GM23248 (cell line): ENCODE measurements around the gene PCSK9. TPM values are rescaled to one million over a fixed set of nuclear protein-coding genes. Genes with fewer than 3 reads are reported as not detected.

ENCODE experiments used
- DNase-seq: peaks from one replicate; pipeline ENCODE4 v3.0.0-alpha.2; 2015
- H2AFZ ChIP-seq: fragments of 200-600 bp; sonication (generic); 2 replicates; pipeline ENCODE4 v1.6.1; 2016; ENCODE audit warnings: antibody characterized with exemption
- H3F3A ChIP-seq: fragments of 200-600 bp; sonication (generic); 2 replicates; pipeline ENCODE4 v1.6.1; 2016; ENCODE audit warnings: mild to moderate bottlenecking, antibody characterized with exemption, mixed run types; ENCODE audit not compliant: insufficient read depth
- H3K27ac ChIP-seq: fragments of 200-600 bp; sonication (generic); 2 replicates; pipeline ENCODE4 v1.5.1; 2016; ENCODE audit warnings: mild to moderate bottlenecking
- H3K27me3 ChIP-seq: fragments of 200-600 bp; sonication (generic); replicated peaks from 2 replicates; pipeline ENCODE4 v1.6.1; 2016; ENCODE audit warnings: mild to moderate bottlenecking; ENCODE audit not compliant: insufficient read depth
- H3K36me3 ChIP-seq: fragments of 200-600 bp; sonication (generic); 2 replicates; pipeline ENCODE4 v1.6.1; 2016; ENCODE audit warnings: low read depth, mild to moderate bottlenecking
- H3K4me1 ChIP-seq: fragments of 200-600 bp; sonication (generic); 2 replicates; pipeline ENCODE4 v1.6.1; 2016; ENCODE audit warnings: mild to moderate bottlenecking; ENCODE audit not compliant: insufficient read depth
- H3K4me2 ChIP-seq: fragments of 200-600 bp; sonication (generic); one replicate; pipeline ENCODE4 v1.6.1; 2016; ENCODE audit warnings: mild to moderate bottlenecking; ENCODE audit not compliant: unreplicated experiment
- H3K4me3 ChIP-seq: fragments of 200-600 bp; sonication (generic); 2 replicates; pipeline ENCODE4 v1.5.1; 2016; ENCODE audit warnings: mild to moderate bottlenecking
- H3K79me2 ChIP-seq: fragments of 200-600 bp; sonication (generic); 2 replicates; pipeline ENCODE4 v1.6.1; 2016; ENCODE audit warnings: mild to moderate bottlenecking; ENCODE audit not compliant: insufficient read depth
- H3K9ac ChIP-seq: fragments of 200-600 bp; sonication (generic); 2 replicates; pipeline ENCODE4 v1.6.1; 2016; ENCODE audit warnings: mild to moderate bottlenecking
- H3K9me2 ChIP-seq: fragments of 200-600 bp; sonication (generic); 2 replicates; pipeline ENCODE4 v1.6.1; 2016; ENCODE audit warnings: mixed run types, mild to moderate bottlenecking, moderate library complexity; ENCODE audit not compliant: insufficient read depth
- H3K9me3 ChIP-seq: fragments of 200-600 bp; sonication (generic); one replicate; pipeline ENCODE4 v1.6.1; 2017; ENCODE audit warnings: low read depth
- H4K20me1 ChIP-seq: fragments of 200-600 bp; sonication (generic); 2 replicates; pipeline ENCODE4 v1.6.0; 2016; ENCODE audit not compliant: insufficient read depth
- EZH2 ChIP-seq: fragments of 200-600 bp; sonication (generic); IDR thresholded peaks from 2 replicates; pipeline ENCODE4 v1.6.1; 2018; ENCODE audit warnings: antibody characterized with exemption, mild to moderate bottlenecking; ENCODE audit not compliant: insufficient read depth, poor library complexity, severe bottlenecking
- EZH2phosphoT487 ChIP-seq: fragments of 200-600 bp; sonication (generic); IDR thresholded peaks from 2 replicates; pipeline ENCODE4 v1.6.1; 2018; ENCODE audit warnings: antibody characterized with exemption, moderate library complexity, mild to moderate bottlenecking, low read depth; ENCODE audit not compliant: insufficient read depth
- WGBS, 2 experiments: methylation state at CpG; one replicate each; pipeline ENCODE4 v1.1.6; 2015 to 2017; ENCODE audit warnings: low lambda C conversion rate in 2 of 2, low coverage in 1 of 2; ENCODE audit errors: missing lambda C conversion rate in 2 of 2; 5-methylcytosine and 5-hydroxymethylcytosine counted together
- in situ Hi-C: fragments of 300-500 bp; cut with MboI; formaldehyde crosslinking; loops from 2 replicates; pipeline ENCODE4 v1.15.0; 2020
- polyA plus RNA-seq: library from polyadenylated mRNA; unstranded; fragments of >200 nt; fragmentation: Nextera tagmentation; extraction: Ambion mirVana; gene quantifications from 2 replicates; pipeline ENCODE4 v1.2.1, GENCODE V29; 2016
- total RNA-seq: library from RNA; depleted of rRNA; stranded (reverse); fragments of >200 nt; shearing (Covaris generic); gene quantifications from 2 replicates; pipeline ENCODE4 v1.2.3, GENCODE V29; 2014

PCSK9 gene
- total and polyA plus RNA-seq, 2 experiments from 2014 or later = 0.11 to 0.16 TPM

- no peak overlapping the region for H3K4me2 ChIP-seq
- no peak overlapping the region for H3K27ac ChIP-seq
- H2AFZ ChIP-seq = no peak overlapping the region
- TF ChIP-seq EZH2 (no peak), EZH2phosphoT487 (no peak)
- DNase-seq = peak; percentile 39
- H3K9me3 ChIP-seq = no peaks in the 10 kb centered on the region
- no peaks in the 10 kb centered on the region; the same call in 1 of the 2 replicates for H3K27me3 ChIP-seq
- WGBS, 2 experiments = 84 to 88% methylated on average over 10 of the region's 10 CpGs
- no peaks in the 10 kb centered on the region for H3K9me2 ChIP-seq
- in situ Hi-C loops = no loop called here
- no peaks in the 10 kb centered on the region for H3K79me2 ChIP-seq
- H3K9ac ChIP-seq = no peak overlapping the region
- no peaks in the 10 kb centered on the region for H3K36me3 ChIP-seq
- H3K4me1 ChIP-seq = peaks cover 10% of the 10 kb centered on the region
- H3K4me3 ChIP-seq = no peak overlapping the region
- 0 out of 2 replicates have a peak, but pooled peaks cover 9% of the 10 kb centered on the region for H3F3A ChIP-seq
- H4K20me1 ChIP-seq = no peaks in the 10 kb centered on the region
Observed at GRCh38 chr1:55005351-55006140, 33.8 kb upstream of the PCSK9 start.

- Histone ChIP-seq H3K4me2 (no peak overlapping the region), H3K79me2 (no peaks in the 10 kb centered on the region), H3K9me3 (no peaks in the 10 kb centered on the region), H3K27ac (no peak overlapping the region), H3K4me1 (peaks cover 10% of the 10 kb centered on the region), H3F3A (0 out of 2 replicates have a peak, but pooled peaks cover 9% of the 10 kb centered on the region), H3K4me3 (no peak overlapping the region), H4K20me1 (no peaks in the 10 kb centered on the region), H3K9ac (no peak overlapping the region), H3K9me2 (no peaks in the 10 kb centered on the region), H2AFZ (no peak overlapping the region), H3K27me3 (no peaks in the 10 kb centered on the region; the same call in 1 of the 2 replicates), H3K36me3 (no peaks in the 10 kb centered on the region)
- 92 to 94% methylated on average over 12 of the region's 12 CpGs for WGBS, 2 experiments
- in situ Hi-C loops = no loop called here
- TF ChIP-seq EZH2phosphoT487 (no peak), EZH2 (no peak)
- DNase-seq = no peak
Observed at GRCh38 chr1:55006931-55007330, 32.4 kb upstream of the PCSK9 start.

GRCh38 chr1:55007625-55008024 lies 31.7 kb upstream of the PCSK9 start:
- in situ Hi-C loops = no loop called here
- no peaks in the 10 kb centered on the region for H4K20me1 ChIP-seq

GRCh38 chr1:55010194-55010886 lies 29.0 kb upstream of the PCSK9 start:
- in situ Hi-C loops = no loop called here
- Histone ChIP-seq H3K9me2 (no peaks in the 10 kb centered on the region), H2AFZ (no peak overlapping the region), H4K20me1 (no peaks in the 10 kb centered on the region), H3K27me3 (no peaks in the 10 kb centered on the region; the same call in 1 of the 2 replicates), H3K36me3 (no peaks in the 10 kb centered on the region), H3K4me3 (no peak overlapping the region), H3F3A (0 out of 2 replicates have a peak, but pooled peaks cover 9% of the 10 kb centered on the region), H3K27ac (no peak overlapping the region), H3K4me2 (no peak overlapping the region), H3K9ac (no peak overlapping the region), H3K79me2 (no peaks in the 10 kb centered on the region), H3K9me3 (no peaks in the 10 kb centered on the region), H3K4me1 (peaks cover 10% of the 10 kb centered on the region)
- DNase-seq = no peak
- TF ChIP-seq EZH2phosphoT487 (no peak), EZH2 (no peak)
- 86 to 90% methylated on average over 8 to 9 of the region's 9 CpGs for WGBS, 2 experiments

More at GRCh38 chr1:55007625-55008024, 31.7 kb upstream of the PCSK9 start:
- Histone ChIP-seq H3K9me3 (no peaks in the 10 kb centered on the region), H3K79me2 (no peaks in the 10 kb centered on the region), H2AFZ (no peak overlapping the region), H3K4me3 (no peak overlapping the region), H3K27me3 (no peaks in the 10 kb centered on the region; the same call in 1 of the 2 replicates), H3K4me2 (no peak overlapping the region), H3K27ac (no peak overlapping the region), H3K9me2 (no peaks in the 10 kb centered on the region), H3F3A (0 out of 2 replicates have a peak, but pooled peaks cover 9% of the 10 kb centered on the region), H3K9ac (no peak overlapping the region), H3K36me3 (no peaks in the 10 kb centered on the region), H3K4me1 (peaks cover 10% of the 10 kb centered on the region)
- peak; percentile 89 for DNase-seq
- WGBS, 2 experiments = 53 to 62% methylated on average over 3 of the region's 3 CpGs
- TF ChIP-seq EZH2 (no peak), EZH2phosphoT487 (no peak)
